GM12878 (cell line): ENCODE measurements around the gene PPDPF. TPM values are rescaled to one million over a fixed set of nuclear protein-coding genes. Genes with fewer than 3 reads are reported as not detected.

Experiments used
- ATAC-seq: fragments of 200-7000 bp; cut with Tn5 transposase; 3 replicates; pipeline ENCODE4 v1.9.1; 2020; ENCODE audit warnings: mild to moderate bottlenecking, moderate library complexity
- BruUV-seq: library from RNA; stranded (reverse); fragments of 400-500 nt; replicated peaks from 2 replicates; lab custom pipeline; 2021; lab: Mats Ljungman, UMichigan
- CTCF ChIA-PET: fragments of 300-600 bp; sonication (Branson Sonifier 250); formaldehyde crosslinking; extraction: SDS; loops from one replicate; lab custom pipeline; 2021; ENCODE audit warnings: inconsistent platforms; lab: Yijun Ruan, JAX
- POLR2A ChIA-PET: fragments of 350-600 bp; formaldehyde crosslinking; extraction: SDS; loops from one replicate; lab custom pipeline; 2021; ENCODE audit warnings: inconsistent platforms; lab: Charles Lee
- RAD21 ChIA-PET: fragments of 300-600 bp; sonication (Branson Sonifier 250); formaldehyde crosslinking; loops from one replicate; lab custom pipeline; 2023; ENCODE audit warnings: antibody characterized with exemption; ENCODE audit not compliant: unreplicated experiment; lab: Charles Lee
- SMC1A ChIA-PET: fragments of 300-600 bp; sonication (Branson Sonifier 250); formaldehyde crosslinking; loops from one replicate; lab custom pipeline; 2023; ENCODE audit not compliant: unreplicated experiment, uncharacterized antibody; lab: Charles Lee
- DNase-seq: peaks from one replicate; pipeline ENCODE4 v3.0.0-alpha.2; 2011; ENCODE audit warnings: low read depth, low spot score
- FAIRE-seq: peaks from 3 replicates; lab custom pipeline; 2011; peaks lifted over from hg19 to GRCh38; lab: Jason Lieb, UNC
- H2AFZ ChIP-seq: 2 replicates; pipeline ENCODE4 v1.6.0; 2011; ENCODE audit warnings: low read depth, low read length, control low read depth; ENCODE audit not compliant: control insufficient read depth
- H3K27ac ChIP-seq: 2 replicates; pipeline ENCODE4 v1.5.1; 2011; ENCODE audit warnings: control low read depth; ENCODE audit not compliant: control insufficient read depth, insufficient read depth
- H3K27me3 ChIP-seq, 2 experiments: replicated peaks in 1 of 2; 2 replicates each; pipeline versions ENCODE4 v1.6.0 to v1.6.1; 2011; ENCODE audit warnings: low read length in 1 of 2; ENCODE audit not compliant: control insufficient read depth in 2 of 2, insufficient read depth in 2 of 2
- H3K36me3 ChIP-seq, 2 experiments: 2 replicates each; pipeline ENCODE4 v1.5.1; 2011; ENCODE audit warnings: low read length in 1 of 2; ENCODE audit not compliant: control insufficient read depth in 2 of 2, insufficient read depth in 2 of 2
- H3K4me1 ChIP-seq: 2 replicates; pipeline ENCODE4 v1.6.1; 2011; ENCODE audit warnings: mild to moderate bottlenecking, low read length, moderate library complexity, mixed read lengths; ENCODE audit not compliant: control insufficient read depth, insufficient read depth
- H3K4me2 ChIP-seq: 2 replicates; pipeline ENCODE4 v1.6.0; 2011; ENCODE audit warnings: control low read depth; ENCODE audit not compliant: control insufficient read depth, insufficient read depth
- H3K4me3 ChIP-seq: fragments of 200-600 bp; sonication (generic); 2 replicates; pipeline ENCODE4 v1.5.1; 2016
- H3K79me2 ChIP-seq: 2 replicates; pipeline ENCODE4 v1.6.0; 2011; ENCODE audit warnings: low read length; ENCODE audit not compliant: control insufficient read depth, insufficient read depth
- H3K9ac ChIP-seq: 2 replicates; pipeline ENCODE4 v1.8.0; 2011; ENCODE audit warnings: low read length, control low read depth, mixed read lengths; ENCODE audit not compliant: control insufficient read depth, insufficient read depth
- H3K9me3 ChIP-seq: replicated peaks from 3 replicates; pipeline ENCODE4 v1.5.1; 2011; ENCODE audit warnings: mild to moderate bottlenecking, low read length; ENCODE audit not compliant: control insufficient read depth, insufficient read depth
- H4K20me1 ChIP-seq: 2 replicates; pipeline ENCODE4 v1.6.0; 2011; ENCODE audit not compliant: control insufficient read depth, insufficient read depth
- BACH1 ChIP-seq: fragments of 450-650 bp; IDR thresholded peaks from 2 replicates; pipeline ENCODE4 v1.6.1; 2017; ENCODE audit warnings: mild to moderate bottlenecking, borderline replicate concordance
- EP300 ChIP-seq, 2 experiments: fragments of 150-350 bp in 1 of 2; IDR thresholded peaks; 2 replicates each; pipeline ENCODE4 v1.6.1; 2011 to 2012; ENCODE audit warnings: low read depth in 2 of 2, low read length in 2 of 2, borderline replicate concordance in 1 of 2, improper control_type of control experiment in 1 of 2, inconsistent platforms in 1 of 2; ENCODE audit not compliant: control insufficient read depth in 1 of 2
- GATAD2B ChIP-seq: fragments of 450-650 bp; conservative IDR thresholded peaks from 2 replicates; pipeline ENCODE4 v1.6.1; 2017; ENCODE audit warnings: low read depth, mild to moderate bottlenecking, moderate library complexity
- IKZF1 ChIP-seq: fragments of 450-650 bp; conservative IDR thresholded peaks from 2 replicates; pipeline ENCODE4 v1.6.1; 2017; ENCODE audit warnings: antibody characterized with exemption, mild to moderate bottlenecking
- KAT2A ChIP-seq: conservative IDR thresholded peaks from 2 replicates; pipeline ENCODE4 v1.6.1; 2011; ENCODE audit warnings: low read depth, low read length; ENCODE audit not compliant: control insufficient read depth
- LARP7 ChIP-seq: fragments of 450-650 bp; IDR thresholded peaks from 2 replicates; pipeline ENCODE4 v1.6.1; 2017; ENCODE audit warnings: mild to moderate bottlenecking
- MXI1 ChIP-seq: fragments of 150-350 bp; IDR thresholded peaks from 2 replicates; pipeline ENCODE4 v1.6.1; 2011; ENCODE audit warnings: low read depth, mild to moderate bottlenecking, inconsistent platforms, low read length, improper control_type of control experiment
- NFIC ChIP-seq: IDR thresholded peaks from 2 replicates; pipeline ENCODE4 v1.6.1; 2012; ENCODE audit warnings: low read depth, mild to moderate bottlenecking, inconsistent platforms, low read length, moderate library complexity
- SIX5 ChIP-seq: IDR thresholded peaks from 2 replicates; pipeline ENCODE4 v1.6.1; 2011; ENCODE audit warnings: mild to moderate bottlenecking, low read depth, low read length, moderate library complexity; ENCODE audit not compliant: severe bottlenecking
- SMAD1 ChIP-seq: fragments of 450-650 bp; IDR thresholded peaks from 2 replicates; pipeline ENCODE4 v1.6.1; 2018; ENCODE audit warnings: mild to moderate bottlenecking, low read depth; ENCODE audit not compliant: partially characterized antibody
- SMARCA5 ChIP-seq: fragments of 450-650 bp; IDR thresholded peaks from 2 replicates; pipeline ENCODE4 v1.6.1; 2017; ENCODE audit warnings: mild to moderate bottlenecking
- SUZ12 ChIP-seq: fragments of 200-600 bp; sonication (generic); IDR thresholded peaks from one replicate; pipeline ENCODE4 v1.6.1; 2018; ENCODE audit warnings: antibody characterized with exemption, mild to moderate bottlenecking; ENCODE audit not compliant: unreplicated experiment
- TAF1 ChIP-seq: IDR thresholded peaks from 2 replicates; pipeline ENCODE4 v1.6.1; 2011; ENCODE audit warnings: mild to moderate bottlenecking, low read depth, low read length, borderline replicate concordance
- TARDBP ChIP-seq: IDR thresholded peaks from 2 replicates; pipeline ENCODE4 v1.6.1; 2016; ENCODE audit warnings: borderline replicate concordance
- WGBS: methylation state at CpG from one replicate; pipeline ENCODE4 v1.1.6; 2016; ENCODE audit warnings: low lambda C conversion rate; ENCODE audit not compliant: insufficient replicate concordance, insufficient coverage; ENCODE audit errors: missing lambda C conversion rate; 5-methylcytosine and 5-hydroxymethylcytosine counted together
- in situ Hi-C: fragments of 300-500 bp; cut with MboI; formaldehyde crosslinking; loops from 9 replicates; pipeline ENCODE4 v1.14.3; 2018; ENCODE audit warnings: mixed read lengths
- intact Hi-C: fragments of 100-400 bp; cut with micrococcal nuclease; formaldehyde crosslinking; loops from one replicate; pipeline ENCODE4 v1.14.2; 2022; ENCODE audit not compliant: unreplicated experiment
- polyA plus RNA-seq, 11 experiments: library from polyadenylated mRNA; depleted of rRNA in 4 of 11; unstranded in 6 of 11; stranded (reverse) in 5 of 11; fragments of >200 nt; fragmentation: Nextera tagmentation in 4 of 11; fragmentation: Illumina TruSeq in 1 of 11; extraction: Ambion mirVana in 4 of 11; extraction: Trizol in 1 of 11; gene quantifications; 1 replicate in 1 of 11; 2 replicates in 10 of 11; pipeline versions ENCODE4 v1.2.1 to v1.2.3, GENCODE V29; 2011 to 2016; ENCODE audit warnings: inconsistent platforms in 2 of 11, missing spikeins in 2 of 11, low read depth in 1 of 11
- total RNA-seq, 4 experiments: library from RNA; depleted of rRNA in 3 of 4; stranded (reverse); fragments of >200 nt in 3 of 4; fragmentation: Illumina TruSeq in 1 of 4; extraction: Trizol in 1 of 4; gene quantifications; 2 replicates each; pipeline versions ENCODE4 v1.2.1 to v1.2.3, GENCODE V29; 2013 to 2021

Gene PPDPF
- total and polyA plus RNA-seq, 10 of the 15 experiments (the other 5 are each of a cell fraction or from before 2014, with no cell fraction given): 0.32 to 154 (median 22.8) TPM

DNA sequence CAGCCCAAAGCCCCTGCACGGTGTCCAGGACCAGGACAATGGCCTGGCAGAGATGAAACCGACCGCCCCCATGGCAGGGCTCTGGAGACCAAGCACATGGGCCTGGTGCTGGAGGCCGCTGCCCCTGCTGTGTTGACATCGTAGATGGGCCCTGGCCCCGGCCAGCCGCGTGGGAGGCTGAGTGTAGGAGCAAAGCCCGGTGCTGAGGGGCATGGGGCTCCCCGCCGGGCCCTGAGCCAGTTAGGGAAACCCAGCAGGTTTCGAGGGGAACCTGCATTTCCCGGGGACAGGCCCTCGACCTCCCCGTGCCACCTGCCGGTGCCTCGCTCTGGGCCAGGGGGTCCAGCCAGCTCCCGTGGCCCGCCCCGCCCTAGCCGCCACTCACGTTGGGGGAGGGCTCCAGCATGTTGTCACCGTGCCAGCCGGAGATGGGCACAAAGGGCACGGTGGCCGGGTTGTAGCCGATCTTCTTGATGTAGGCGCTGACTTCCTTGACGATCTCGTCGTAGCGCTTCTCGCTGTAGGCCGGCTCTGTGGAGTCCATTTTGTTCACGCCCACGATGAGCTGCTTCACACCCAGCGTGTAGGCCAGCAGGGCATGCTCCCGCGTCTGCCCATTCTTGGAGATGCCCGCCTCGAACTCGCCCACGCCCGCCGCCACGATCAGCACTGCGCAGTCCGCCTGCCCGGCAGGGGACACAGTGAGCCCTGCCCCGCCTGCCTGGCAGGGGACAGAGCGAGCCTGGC is 26.0 kb upstream of the PPDPF start:
- H3K36me3 ChIP-seq: no peaks in the 10 kb centered on the region
- no peaks in the 10 kb centered on the region for H3K9me3 ChIP-seq
- H3K4me1 ChIP-seq: no peaks in the 10 kb centered on the region
- BruUV-seq: no TSS peak
- SMC1A ChIA-PET: no interaction called here
- H3K4me3 ChIP-seq: no peak overlapping the region
- CTCF ChIA-PET: interaction anchor here (1.1 kb wide), 1 partner anchor 43 kb away, joined by 3 read pairs; the partner anchor contains the start of gene PTK6
- ATAC-seq (no peak), DNase-seq (no peak), FAIRE-seq (no peak)
- intact Hi-C loops (no loop called here), in situ Hi-C loops (no loop called here)
- no peak overlapping the region for H3K27ac ChIP-seq
- no peak for TF ChIP-seq TAF1
- no peak for TF ChIP-seq EP300 (IDR thresholded peaks at IDR 0.05; ENCODE audit: borderline replicate concordance in 1 of 2, control insufficient read depth in 1 of 2, low read depth in 2 of 2, low read length in 2 of 2)
- TF ChIP-seq SMARCA5: no peak
- no peak for TF ChIP-seq IKZF1
- no peak for TF ChIP-seq SMAD1
- no peak for TF ChIP-seq KAT2A
- TF ChIP-seq TARDBP: no peak
- no peak for TF ChIP-seq LARP7
- no peak for TF ChIP-seq GATAD2B
- TF ChIP-seq SIX5: no peak
- TF ChIP-seq SUZ12: no peak
- no peak for TF ChIP-seq NFIC
- TF ChIP-seq BACH1: no peak
- TF ChIP-seq MXI1: no peak
- WGBS: 62% methylated on average over 45 of the region's 51 CpGs
- H3K9ac ChIP-seq: no peak overlapping the region
- no peaks in the 10 kb centered on the region for H4K20me1 ChIP-seq
- H3K79me2 ChIP-seq: no peaks in the 10 kb centered on the region
- H3K4me2 ChIP-seq: no peak overlapping the region
- no peak overlapping the region for H2AFZ ChIP-seq
- RAD21 ChIA-PET: no interaction called here
- POLR2A ChIA-PET: no interaction called here
- peaks cover 1 to 4% of the 10 kb centered on the region in 2 experiments; a peak in 1 of 4 replicates for H3K27me3 ChIP-seq
